Lower leg skin (tissue), 3 donors: ENCODE measurements around the gene GMEB1.

Experiments
- POLR2A ChIP-seq, 2 donors: fragments of 450-650 bp; IDR thresholded peaks; one replicate each; pipeline ENCODE4 v1.6.1; 2016 to 2017; ENCODE audit warnings: antibody characterized with exemption in 2 of 2, mild to moderate bottlenecking in 1 of 2, moderate library complexity in 1 of 2
- TF ChIP-seq, protein P1 (sequence below), 3 donors: fragments of 450-650 bp; IDR thresholded peaks; one replicate each; pipeline ENCODE4 v1.5.1; 2016; ENCODE audit warnings: antibody characterized with exemption in 3 of 3, mild to moderate bottlenecking in 3 of 3, moderate library complexity in 2 of 3

- TF ChIP-seq, protein P1, sequence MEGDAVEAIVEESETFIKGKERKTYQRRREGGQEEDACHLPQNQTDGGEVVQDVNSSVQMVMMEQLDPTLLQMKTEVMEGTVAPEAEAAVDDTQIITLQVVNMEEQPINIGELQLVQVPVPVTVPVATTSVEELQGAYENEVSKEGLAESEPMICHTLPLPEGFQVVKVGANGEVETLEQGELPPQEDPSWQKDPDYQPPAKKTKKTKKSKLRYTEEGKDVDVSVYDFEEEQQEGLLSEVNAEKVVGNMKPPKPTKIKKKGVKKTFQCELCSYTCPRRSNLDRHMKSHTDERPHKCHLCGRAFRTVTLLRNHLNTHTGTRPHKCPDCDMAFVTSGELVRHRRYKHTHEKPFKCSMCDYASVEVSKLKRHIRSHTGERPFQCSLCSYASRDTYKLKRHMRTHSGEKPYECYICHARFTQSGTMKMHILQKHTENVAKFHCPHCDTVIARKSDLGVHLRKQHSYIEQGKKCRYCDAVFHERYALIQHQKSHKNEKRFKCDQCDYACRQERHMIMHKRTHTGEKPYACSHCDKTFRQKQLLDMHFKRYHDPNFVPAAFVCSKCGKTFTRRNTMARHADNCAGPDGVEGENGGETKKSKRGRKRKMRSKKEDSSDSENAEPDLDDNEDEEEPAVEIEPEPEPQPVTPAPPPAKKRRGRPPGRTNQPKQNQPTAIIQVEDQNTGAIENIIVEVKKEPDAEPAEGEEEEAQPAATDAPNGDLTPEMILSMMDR (IDR thresholded peaks at IDR 0.05), result no peak
- TF ChIP-seq POLR2A (IDR thresholded peaks at IDR 0.05), result no peak
Measured at GRCh38 chr1:28675924-28676257, 7.3 kb downstream of the GMEB1 start.
